Adrenal gland (tissue), 12 donors: ENCODE results near the gene PLA2G12B. TPM values are rescaled to one million over a fixed set of nuclear protein-coding genes. Genes with fewer than 3 reads are reported as not detected.
"Not testable (repeated sequence)": the region's sequence is repeated elsewhere in the genome, so short reads cannot be mapped to it uniquely, and the experiment has no call there.

Experiments
- DNase-seq, 7 donors: peaks; one replicate each; pipeline ENCODE4 v3.0.0-alpha.2; 2019 to 2020
- H3K27ac ChIP-seq, 5 donors: fragments of 200-600 bp; sonication (generic) in 4 of 5; 1 replicate in 3 of 5; 2 replicates in 2 of 5; pipeline versions ENCODE4 v1.5.1 to v1.8.0; 2016 to 2020; ENCODE audit warnings: mild to moderate bottlenecking in 1 of 5
- H3K27me3 ChIP-seq: fragments of 200-600 bp; 2 replicates; pipeline ENCODE4 v1.8.0; 2021
- H3K36me3 ChIP-seq, 2 donors: fragments of 200-600 bp; replicated peaks in 1 of 2; 1 replicate in 1 of 2; 2 replicates in 1 of 2; pipeline versions ENCODE4 v1.5.1 to v1.8.0; 2018 to 2022
- H3K4me1 ChIP-seq, 2 donors: fragments of 200-600 bp; replicated peaks in 1 of 2; 1 replicate in 1 of 2; 2 replicates in 1 of 2; pipeline versions ENCODE4 v1.5.1 to v1.8.0; 2018 to 2021
- H3K4me3 ChIP-seq, 4 donors: fragments of 200-600 bp; sonication (generic) in 3 of 4; one replicate each; pipeline ENCODE4 v1.5.1; 2016 to 2018
- H3K9me3 ChIP-seq, 3 donors: fragments of 200-600 bp; sonication (generic) in 1 of 3; replicated peaks in 1 of 3; 1 replicate in 2 of 3; 2 replicates in 1 of 3; pipeline versions ENCODE4 v1.5.1 to v1.8.0; 2016 to 2021
- POLR2A ChIP-seq, 2 donors: fragments of 450-650 bp; IDR thresholded peaks; one replicate each; pipeline ENCODE4 v1.6.1; 2017; ENCODE audit warnings: antibody characterized with exemption in 2 of 2, mild to moderate bottlenecking in 2 of 2, moderate library complexity in 1 of 2
- WGBS, 4 donors: extraction: QIAGEN DNeasy Blood & Tissue Kit in 2 of 4; methylation state at CpG; one replicate each; pipeline versions ENCODE4 v1.1.5 to v1.1.7; 2013 to 2017; 5-methylcytosine and 5-hydroxymethylcytosine counted together
- intact Hi-C, 2 donors: fragments of 100-400 bp; cut with DNase I; formaldehyde crosslinking; loops; one replicate each; pipeline versions ENCODE4 v1.14.1 to v1.15.0; 2022 to 2023
- polyA plus RNA-seq, 3 donors: library from polyadenylated mRNA; stranded (reverse); fragments of 200-250 nt in 2 of 3; fragments of 350-450 nt in 1 of 3; fragmentation: Illumina TruSeq in 1 of 3; extraction: RNeasy Lipid Tissue Mini Kit (QIAGEN cat#74804) in 1 of 3; gene quantifications; one replicate each; pipeline ENCODE4 v1.2.3, GENCODE V29; 2013 to 2014
- total RNA-seq, 9 donors: library from RNA; depleted of rRNA in 4 of 9; stranded (reverse); fragments of >200 nt in 4 of 9; fragments of 120-200 nt in 1 of 9; fragmentation: NEBNext Ultra II Directional in 1 of 9; extraction: Animal tissue kit (Norgen Biotek cat#: 25700) in 1 of 9; gene quantifications; one replicate each; pipeline versions ENCODE4 v1.1.0 to v1.2.4, GENCODE V29; 2013 to 2023
- TF ChIP-seq, protein P1 (sequence below), 6 experiments: fragments of 450-650 bp in 4 of 6; fragments of 200-600 bp in 2 of 6; sonication (generic) in 1 of 6; IDR thresholded peaks; 1 replicate in 5 of 6; 2 replicates in 1 of 6; pipeline versions ENCODE4 v1.5.1 to v1.8.0; 2016 to 2021; ENCODE audit warnings: antibody characterized with exemption in 6 of 6, mild to moderate bottlenecking in 2 of 6, moderate library complexity in 1 of 6
- donor health status: healthy with polysubstance abuse.
- donor health status: Bipolar disorder and iron deficiency.
- donor health status: DM: yes; HTN: yes; CAD: no.
- donor health status: DM: no; HTN: no; CAD: no.
- donor health status: DM: no; HTN: no; CAD: no.
- donor health status: DM: yes; HTN: yes; CAD: no.

Gene PLA2G12B
- total and polyA plus RNA-seq, 12 donors = not detected

DNA sequence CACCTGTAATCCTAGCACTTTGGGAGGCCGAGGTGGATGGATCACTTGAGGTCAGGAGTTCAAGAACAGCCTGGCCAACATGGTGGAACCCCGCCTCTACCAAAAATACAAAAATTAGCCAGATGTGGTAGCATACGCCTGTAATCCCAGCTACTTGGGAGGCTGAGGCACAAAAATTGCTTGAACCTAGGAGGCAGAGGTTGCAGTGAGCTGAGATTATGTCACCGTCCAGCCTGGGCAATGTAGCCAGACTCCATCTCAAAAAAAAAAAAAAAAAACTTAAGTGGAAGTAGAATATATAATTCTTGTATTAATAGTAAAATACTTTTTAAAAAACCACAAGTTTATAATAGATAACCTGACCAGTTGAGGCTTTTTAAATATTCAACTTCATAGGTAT lies 30.0 kb upstream of the PLA2G12B start:
- H3K27ac ChIP-seq, H3K4me1 ChIP-seq, intact Hi-C loops, H3K4me3 ChIP-seq, DNase-seq, H3K36me3 ChIP-seq, H3K27me3 ChIP-seq, H3K9me3 ChIP-seq: not testable (repeated sequence)
- 89 to 97% (median 94%) methylated on average over 3 to 4 of the region's 4 CpGs for WGBS, 4 donors

DNA sequence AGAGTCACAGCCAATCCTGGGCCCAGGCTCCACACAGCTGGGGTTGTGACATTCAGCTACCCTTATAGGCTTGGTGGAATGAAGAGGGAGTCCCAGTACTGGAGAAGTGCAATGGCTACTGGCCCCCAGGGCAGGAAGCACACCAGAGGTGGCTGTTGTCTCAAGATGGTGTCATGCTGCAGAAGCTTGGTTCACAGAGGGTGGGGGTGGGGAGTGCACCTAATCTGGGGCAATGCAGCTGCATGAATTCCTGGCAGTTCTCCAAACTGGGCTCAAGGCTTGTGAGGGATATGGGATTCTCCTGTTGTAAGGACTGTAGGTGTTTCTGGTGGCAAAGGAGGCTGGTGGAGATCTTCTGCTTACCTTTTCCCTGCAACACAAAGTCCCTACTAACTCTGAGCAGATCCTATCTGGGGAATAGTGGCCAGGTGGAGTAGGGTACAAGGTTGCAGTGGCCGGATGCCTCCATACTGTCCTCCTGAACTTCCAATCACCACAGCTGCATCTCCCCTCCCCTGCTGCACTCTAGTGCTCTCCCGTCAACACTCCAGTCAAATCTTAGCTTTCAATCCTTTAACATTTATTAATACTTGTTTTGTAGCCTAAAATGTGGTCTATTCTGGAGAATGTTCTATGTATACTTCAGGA lies 27.4 kb upstream of the PLA2G12B start:
- intact Hi-C loops = no loop called here
- H3K36me3 ChIP-seq = no peaks in the 10 kb centered on the region
- peaks cover 0 to 12% (median 10%) of the 10 kb centered on the region in 3 donors for H3K9me3 ChIP-seq
- H3K4me3 ChIP-seq = no peak overlapping the region
- no peaks in the 10 kb centered on the region for H3K27me3 ChIP-seq
- no peaks in the 10 kb centered on the region for H3K4me1 ChIP-seq
- no peak for TF ChIP-seq POLR2A (IDR thresholded peaks at IDR 0.05)
- TF ChIP-seq, protein P1, sequence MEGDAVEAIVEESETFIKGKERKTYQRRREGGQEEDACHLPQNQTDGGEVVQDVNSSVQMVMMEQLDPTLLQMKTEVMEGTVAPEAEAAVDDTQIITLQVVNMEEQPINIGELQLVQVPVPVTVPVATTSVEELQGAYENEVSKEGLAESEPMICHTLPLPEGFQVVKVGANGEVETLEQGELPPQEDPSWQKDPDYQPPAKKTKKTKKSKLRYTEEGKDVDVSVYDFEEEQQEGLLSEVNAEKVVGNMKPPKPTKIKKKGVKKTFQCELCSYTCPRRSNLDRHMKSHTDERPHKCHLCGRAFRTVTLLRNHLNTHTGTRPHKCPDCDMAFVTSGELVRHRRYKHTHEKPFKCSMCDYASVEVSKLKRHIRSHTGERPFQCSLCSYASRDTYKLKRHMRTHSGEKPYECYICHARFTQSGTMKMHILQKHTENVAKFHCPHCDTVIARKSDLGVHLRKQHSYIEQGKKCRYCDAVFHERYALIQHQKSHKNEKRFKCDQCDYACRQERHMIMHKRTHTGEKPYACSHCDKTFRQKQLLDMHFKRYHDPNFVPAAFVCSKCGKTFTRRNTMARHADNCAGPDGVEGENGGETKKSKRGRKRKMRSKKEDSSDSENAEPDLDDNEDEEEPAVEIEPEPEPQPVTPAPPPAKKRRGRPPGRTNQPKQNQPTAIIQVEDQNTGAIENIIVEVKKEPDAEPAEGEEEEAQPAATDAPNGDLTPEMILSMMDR (IDR thresholded peaks at IDR 0.05) = no peak
- no peak for DNase-seq
- 86 to 94% (median 87%) methylated on average over 2 of the region's 2 CpGs for WGBS, 4 donors
- no peak overlapping the region for H3K27ac ChIP-seq

DNA sequence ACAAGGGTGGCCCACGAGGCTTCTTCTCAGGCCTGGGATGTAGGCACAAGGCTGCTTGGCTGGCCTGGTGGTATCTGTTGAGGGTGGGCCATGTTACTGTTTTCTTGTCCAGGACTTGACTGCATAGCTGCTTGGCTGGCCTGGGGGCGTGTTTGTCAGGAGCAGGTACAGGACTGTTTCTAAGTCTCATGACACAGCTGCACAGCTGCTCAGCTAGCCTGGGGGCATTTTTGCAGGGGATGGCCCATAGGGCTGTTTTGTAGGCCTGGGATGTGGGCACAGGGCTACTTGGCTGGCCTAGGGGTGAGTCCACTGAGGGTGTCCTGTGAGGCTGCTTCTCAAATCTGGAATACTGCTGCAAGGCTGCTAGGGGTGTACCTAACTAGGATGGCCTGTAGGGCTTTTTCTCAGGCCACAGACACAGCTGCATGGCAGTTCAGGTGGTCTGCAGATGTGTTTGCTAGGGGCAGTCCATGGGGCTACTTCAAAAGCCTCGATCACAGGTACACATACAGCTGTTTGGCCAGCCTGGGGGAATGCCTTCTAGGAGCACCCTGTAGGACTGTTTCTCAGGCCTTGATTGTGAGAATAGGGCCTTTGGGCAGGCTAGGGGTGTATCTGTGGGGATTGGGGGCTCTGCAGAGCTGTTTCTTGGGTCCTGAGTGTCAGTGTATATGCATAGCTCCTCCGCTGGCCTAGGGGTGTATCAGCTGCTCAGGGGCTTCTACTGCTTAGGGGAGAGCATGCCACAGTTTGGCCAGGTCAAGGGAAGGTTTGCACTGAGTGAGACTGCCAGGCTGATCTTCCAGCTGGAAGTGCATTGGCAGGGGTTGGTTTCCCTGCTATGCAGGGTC lies 26.6 kb upstream of the PLA2G12B start:
- intact Hi-C loops = no loop called here
- WGBS, 4 donors = 77 to 92% (median 85%) methylated on average over 2 to 4 of the region's 4 CpGs
- H3K27ac ChIP-seq = no peak overlapping the region

DNA sequence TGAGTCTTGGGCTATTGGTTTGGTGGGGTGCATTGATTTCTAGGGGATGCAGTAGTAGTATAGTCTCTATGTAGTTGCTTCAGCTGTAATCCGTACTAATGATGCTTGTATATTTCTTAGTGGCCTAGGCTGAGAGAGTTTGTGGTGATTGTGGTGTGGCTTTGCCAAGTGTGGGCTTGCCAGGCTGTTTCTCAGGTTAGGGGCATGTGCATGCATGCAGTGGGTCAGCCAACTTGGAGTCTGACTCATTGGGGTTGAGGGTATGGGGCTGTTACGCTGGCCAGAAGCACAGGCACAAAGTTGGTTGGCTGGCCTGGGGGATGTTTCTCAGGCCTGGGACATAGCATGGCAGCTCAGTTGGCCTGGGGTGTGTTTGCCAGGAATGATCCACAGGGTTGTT lies 25.7 kb upstream of the PLA2G12B start:
- intact Hi-C loops = no loop called here
- H3K36me3 ChIP-seq = no peaks in the 10 kb centered on the region
- no peaks in the 10 kb centered on the region for H3K27me3 ChIP-seq
- no peak overlapping the region for H3K27ac ChIP-seq
- peaks cover 0 to 15% (median 12%) of the 10 kb centered on the region in 3 donors for H3K9me3 ChIP-seq
- no peak overlapping the region for H3K4me3 ChIP-seq
- 94 to 100% (median 95%) methylated on average over 1 to 2 of the region's 2 CpGs for WGBS, 4 donors
- no peak for DNase-seq
- H3K4me1 ChIP-seq = no peaks in the 10 kb centered on the region
- TF ChIP-seq, protein P1 (IDR thresholded peaks at IDR 0.05) = no peak
- TF ChIP-seq POLR2A (IDR thresholded peaks at IDR 0.05) = no peak

More for the DNA sequence above, 26.6 kb upstream of the PLA2G12B start:
- Histone ChIP-seq H3K9me3 (peaks cover 0 to 12% (median 10%) of the 10 kb centered on the region in 3 donors), H3K36me3 (no peaks in the 10 kb centered on the region), H3K4me1 (no peaks in the 10 kb centered on the region), H3K27me3 (no peaks in the 10 kb centered on the region), H3K4me3 (no peak overlapping the region)
- DNase-seq = no peak
- TF ChIP-seq POLR2A (IDR thresholded peaks at IDR 0.05) = no peak
- TF ChIP-seq, protein P1 (IDR thresholded peaks at IDR 0.05) = no peak
